Fibroblast of skin of right biceps (primary cell): ENCODE measurements around the gene LCTL.

Source experiments
- DNase-seq: peaks from one replicate; pipeline ENCODE4 v3.0.0-alpha.2; 2013

The LCTL gene, protein sequence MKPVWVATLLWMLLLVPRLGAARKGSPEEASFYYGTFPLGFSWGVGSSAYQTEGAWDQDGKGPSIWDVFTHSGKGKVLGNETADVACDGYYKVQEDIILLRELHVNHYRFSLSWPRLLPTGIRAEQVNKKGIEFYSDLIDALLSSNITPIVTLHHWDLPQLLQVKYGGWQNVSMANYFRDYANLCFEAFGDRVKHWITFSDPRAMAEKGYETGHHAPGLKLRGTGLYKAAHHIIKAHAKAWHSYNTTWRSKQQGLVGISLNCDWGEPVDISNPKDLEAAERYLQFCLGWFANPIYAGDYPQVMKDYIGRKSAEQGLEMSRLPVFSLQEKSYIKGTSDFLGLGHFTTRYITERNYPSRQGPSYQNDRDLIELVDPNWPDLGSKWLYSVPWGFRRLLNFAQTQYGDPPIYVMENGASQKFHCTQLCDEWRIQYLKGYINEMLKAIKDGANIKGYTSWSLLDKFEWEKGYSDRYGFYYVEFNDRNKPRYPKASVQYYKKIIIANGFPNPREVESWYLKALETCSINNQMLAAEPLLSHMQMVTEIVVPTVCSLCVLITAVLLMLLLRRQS

DNA sequence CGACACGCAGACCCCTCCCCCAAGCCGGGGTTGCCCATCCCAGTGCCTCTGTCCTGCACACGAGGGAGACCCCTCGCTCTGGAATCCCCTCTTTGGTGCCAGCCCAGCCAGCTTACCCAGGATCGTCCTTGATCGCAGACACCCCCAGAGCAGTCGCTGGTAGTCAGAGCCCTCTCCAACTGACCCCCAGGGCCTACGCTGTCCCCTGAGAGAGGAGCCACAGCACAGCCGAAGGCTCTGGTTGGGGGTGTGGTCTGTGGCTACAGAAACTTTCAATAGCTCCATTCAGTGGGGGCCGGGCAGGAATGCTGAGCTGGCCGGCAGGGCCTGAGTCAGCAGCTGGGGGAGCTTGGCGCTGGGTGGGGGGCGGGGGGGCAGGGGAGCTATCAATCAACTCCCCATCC is at the start of gene LCTL:
TSS of gene LCTL (minus strand) at position 258 of the 404 bp plus-strand sequence. CDS start 633 bp downstream, outside the sequence.
- DNase-seq: peak; percentile 90

DNA sequence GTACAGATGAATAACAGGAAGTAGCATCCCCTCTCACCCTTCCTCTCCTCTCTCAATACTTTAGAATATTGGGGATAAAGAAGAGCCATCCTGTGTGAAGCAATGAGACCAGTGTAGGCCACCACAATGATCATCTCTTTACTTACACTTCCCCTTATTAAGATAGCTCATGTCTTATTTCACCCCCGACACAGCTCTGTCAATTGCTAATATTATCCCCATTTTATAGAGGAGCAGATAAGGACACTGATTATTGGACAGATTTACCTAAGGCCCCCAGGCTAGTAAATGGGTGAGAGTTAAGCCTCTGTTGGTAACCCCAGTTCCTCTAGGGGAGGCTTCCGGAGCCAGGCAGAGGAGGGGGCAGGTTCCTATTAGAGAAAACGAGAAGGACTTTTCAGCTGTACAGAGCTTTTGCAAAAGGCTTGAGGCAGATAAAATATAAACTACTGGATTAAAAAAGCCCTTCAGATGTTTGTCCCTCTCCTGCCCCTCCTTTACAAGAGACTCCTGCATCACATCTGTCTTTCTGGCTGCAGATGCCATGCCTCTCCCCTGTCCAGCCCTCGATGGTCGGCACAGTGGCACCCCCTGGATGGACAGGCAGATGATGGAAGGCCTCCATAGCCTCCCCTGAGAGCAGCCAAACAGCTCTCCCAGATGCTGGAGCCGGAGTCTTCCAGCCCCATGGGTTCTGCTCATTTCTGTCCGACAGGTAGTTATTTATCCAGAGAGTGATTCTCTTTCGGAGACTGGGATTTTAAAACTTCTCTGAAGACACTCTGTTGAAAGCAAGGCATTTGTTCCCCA is 49.4 kb upstream of the LCTL start:
- no peak for DNase-seq

DNA sequence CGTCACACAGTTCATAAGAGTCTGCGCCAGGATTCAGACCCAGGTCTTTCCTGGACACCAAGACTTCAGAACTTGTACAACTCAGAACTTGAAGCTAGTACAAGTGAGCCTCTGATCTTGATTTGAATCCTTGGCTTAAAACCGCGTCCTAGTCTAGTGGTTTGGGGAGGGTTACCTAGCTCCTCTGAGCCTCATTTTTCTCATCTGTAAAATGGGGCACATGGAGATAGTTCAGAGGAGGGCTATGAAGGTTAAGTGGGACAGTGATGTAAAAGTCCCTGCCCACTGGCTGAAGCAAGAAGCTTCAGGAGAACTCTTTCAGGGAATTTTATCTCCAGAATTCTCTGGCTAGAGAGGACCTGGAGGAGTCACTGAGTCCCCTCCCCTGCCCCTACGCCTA is 48.7 kb upstream of the LCTL start:
- no peak for DNase-seq

DNA sequence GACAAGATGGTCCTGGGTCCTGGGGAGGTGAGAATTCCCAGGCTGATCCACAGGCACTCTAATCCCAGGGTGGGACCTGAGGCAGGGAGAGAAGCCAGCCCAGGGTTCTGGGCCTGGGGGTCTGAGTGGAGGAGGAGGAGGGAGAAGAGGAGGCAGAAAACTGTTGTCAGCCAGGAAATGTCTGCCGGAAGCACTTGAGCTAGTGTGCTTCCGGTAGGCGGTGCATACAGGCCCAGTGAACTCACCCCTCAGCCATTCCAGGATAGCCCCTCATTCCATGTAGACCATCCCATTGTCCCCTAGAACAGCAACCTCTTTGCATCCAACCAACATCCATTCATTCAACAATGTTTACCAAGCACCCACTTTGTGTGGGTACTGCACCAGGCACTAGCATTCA is 47.9 kb upstream of the LCTL start:
- DNase-seq: no peak

DNA sequence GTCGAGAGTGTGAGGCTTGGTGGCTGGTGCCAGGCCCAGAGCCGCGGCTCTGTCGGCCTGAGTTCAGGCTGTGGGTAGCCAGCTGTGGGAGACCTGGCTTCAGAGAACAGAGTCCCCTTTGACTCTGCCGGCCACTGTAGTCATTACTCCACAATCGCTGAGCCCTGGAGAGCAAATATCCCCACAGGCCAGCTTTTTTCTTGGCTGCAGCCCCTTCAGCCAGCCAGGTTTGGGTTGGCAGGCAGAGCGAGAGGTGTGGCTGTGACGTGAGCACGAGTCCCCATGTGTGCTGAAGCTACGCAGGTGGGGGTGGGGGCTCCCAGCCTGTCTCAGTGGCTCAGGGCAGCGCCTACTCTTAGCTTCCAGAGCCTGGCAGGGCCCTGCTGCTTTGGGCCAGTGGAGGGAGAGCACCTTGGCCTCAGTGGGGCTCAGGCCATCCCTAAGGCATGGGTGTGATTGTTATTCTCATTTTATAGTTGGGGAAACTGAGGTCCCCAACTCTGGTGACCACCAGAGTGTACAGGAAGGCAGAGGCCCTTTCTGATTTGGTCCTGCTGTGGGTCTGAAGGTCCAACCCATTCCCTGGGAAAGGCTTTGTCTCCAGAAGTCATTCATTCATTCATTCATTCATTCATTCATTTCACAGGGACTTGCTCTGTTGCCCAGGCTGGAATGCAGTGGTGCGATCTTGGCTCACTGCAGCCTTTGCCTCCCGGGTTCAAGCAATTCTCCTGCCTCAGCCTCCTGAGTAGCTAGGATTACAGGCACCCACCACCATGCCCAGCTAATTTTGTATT is 45.7 kb upstream of the LCTL start:
- no peak for DNase-seq

DNA sequence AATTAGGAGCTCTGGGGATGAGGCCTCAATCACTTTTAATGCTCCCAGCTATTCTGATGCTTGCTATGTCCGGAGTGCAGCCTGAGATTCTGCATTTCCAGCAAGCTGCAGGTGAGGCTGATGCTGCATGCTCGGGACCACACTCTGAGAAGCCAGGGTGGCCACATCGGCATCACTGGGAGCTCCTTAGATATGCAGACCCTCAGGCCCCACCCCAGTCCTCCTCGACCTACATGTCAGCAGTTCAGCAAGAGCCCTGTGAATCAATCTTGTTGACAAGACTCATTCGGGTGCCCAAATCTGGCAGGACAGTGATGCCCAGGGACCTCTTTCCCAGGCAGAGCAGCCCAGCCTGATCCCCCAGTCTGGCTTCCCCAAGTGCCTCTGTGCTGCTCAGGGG is 44.1 kb upstream of the LCTL start:
- DNase-seq: no peak

DNA sequence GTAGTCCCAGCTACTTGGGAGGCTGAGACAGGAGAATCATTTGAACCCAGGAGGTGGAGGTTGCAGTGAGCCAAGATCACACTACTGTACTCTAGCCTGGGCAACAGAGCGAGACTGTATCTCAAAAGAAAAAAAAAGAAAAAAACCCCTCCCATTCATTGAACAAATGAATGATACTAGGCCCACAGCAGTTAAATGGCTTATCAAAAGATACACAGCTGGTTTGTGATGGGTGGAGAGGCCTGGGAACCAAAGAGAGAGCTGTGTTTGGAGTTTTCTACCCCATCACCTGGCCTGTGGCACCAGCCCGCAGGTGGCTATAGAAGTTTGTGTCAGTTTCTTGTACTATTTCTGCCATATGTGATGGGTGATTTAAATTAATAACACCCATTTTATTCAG is 43.1 kb upstream of the LCTL start:
- no peak for DNase-seq

DNA sequence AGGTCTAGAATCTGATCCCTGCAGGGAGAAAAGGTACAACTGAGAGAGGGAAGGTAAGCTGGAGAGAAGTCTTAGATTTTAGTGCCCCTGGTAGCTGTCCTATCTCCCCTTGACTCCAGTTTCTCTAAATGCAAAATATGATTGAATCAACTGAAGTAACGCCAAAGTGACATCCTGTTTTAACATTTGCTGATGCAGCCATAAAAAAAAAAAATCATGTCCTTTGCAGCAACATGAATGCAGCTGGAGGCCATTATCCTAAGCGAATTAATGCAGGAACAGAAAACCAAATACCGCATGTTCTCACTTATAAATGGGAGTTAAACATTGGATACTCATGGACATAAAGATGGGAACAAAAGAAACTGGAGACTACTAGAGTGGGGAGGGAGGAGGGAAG is 42.4 kb upstream of the LCTL start:
- DNase-seq: no peak

DNA sequence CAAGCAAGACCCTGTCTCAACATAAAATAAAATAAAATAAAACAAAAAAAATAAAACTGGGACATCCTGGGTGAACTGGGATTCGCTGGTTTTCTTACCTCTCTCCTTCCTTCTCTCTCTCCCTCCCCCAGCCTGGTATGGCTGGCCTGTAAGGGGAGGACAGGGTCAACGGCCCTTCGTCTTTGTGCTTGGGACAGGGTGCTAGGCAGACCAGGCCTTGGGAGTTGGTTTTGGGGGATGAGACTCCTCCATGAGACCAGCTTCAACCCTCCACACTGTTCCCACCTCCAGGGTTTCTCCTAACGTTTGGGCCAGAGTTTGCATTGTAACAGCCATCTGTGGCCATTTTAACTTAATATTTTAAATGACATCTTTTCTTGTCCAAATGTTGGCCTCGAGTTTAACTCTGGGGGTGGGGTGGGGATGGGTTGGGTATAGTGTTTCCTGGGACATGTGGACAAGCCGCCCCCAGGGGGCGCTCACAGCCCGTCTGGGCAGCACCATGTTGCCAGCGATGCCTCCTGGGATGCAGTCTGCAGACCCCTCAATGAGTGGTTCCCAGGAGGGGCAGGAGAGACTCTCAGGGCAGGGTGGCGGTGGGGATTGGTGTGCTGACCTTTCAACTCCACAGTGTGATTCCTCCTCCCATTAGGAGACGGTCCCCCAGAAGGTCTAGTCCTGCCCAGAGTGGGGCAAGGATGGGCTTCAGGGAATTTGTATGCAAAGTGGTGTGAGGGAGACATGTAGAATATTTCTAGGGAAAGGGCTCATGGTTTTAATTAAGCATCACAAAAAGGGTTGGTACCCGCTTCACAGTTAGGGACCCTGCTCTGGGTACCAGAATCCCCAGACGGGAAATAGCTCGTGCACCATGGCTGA is 37.7 kb upstream of the LCTL start:
- peak; percentile 62 for DNase-seq

DNA sequence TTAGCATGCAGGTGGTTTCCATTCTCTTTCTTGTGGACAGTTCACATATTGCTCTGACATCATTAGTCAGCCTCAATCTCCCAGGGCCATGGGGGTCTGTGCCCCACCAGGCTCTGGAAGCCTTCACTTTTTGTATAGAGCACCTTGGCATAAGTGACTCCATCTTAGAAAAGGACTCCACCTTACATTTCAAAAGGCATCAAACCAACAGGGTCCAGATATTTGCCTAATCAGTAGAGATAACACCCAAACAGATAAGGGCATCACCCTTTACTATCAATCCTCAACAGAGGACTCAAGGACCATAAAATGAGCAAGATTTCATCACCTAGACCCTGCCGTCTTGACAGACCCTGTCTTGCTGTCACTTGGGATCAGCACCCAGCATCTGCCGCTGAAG is 35.7 kb upstream of the LCTL start:
- DNase-seq: no peak

DNA sequence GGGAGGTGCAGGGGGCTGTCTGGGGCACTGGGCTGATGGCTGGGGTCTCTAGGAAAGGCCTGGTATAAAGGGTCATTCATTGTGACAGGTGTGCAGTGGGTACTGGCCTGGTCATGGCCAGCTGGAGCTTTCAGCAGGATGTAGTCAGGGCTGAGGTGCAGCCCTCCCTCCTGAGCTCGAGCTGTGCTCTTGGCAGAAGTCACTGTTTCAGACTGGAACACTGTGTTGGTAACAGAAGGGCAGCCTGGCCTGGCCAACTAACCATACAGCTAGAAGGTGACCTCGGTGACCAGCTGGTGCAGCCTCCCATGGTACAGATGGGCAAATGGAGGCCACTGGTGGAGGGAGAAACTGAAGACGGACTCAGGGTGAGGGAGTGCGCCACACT is 34.4 kb upstream of the LCTL start:
- DNase-seq: no peak

DNA sequence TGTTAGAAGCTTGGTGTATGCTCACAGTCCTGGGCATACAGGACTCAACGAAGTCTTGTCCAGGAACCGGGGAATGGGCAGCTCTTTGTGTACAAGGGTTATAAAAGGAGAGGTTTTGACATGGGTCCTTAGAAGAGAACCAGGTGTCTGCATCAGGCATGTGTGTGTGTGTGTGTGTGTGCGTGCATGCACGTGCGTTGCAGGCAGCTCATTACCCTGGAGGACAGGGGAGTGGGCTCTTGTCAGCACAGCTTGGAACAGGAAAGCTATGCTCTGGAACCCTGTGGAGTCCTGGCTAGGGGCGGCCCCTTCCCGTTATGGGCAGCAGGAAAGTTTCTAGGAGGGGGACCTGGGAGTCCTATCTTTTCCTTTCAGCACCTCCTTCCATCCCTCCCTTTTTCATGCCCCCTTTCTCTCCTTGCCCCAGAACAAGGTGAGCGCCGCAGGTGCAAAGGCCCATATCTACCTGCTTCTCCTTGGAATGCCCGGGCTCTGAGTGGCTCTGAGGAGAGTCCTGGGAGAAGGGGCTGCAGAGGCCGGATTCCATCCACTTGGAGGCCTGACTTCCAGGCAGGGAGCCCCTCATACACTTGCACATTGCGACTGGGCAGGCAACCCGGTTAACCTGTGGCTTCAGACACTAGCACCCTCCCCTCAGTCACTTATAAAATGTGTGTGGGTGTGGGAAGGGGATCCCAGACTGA is 33.9 kb upstream of the LCTL start:
- no peak for DNase-seq

DNA sequence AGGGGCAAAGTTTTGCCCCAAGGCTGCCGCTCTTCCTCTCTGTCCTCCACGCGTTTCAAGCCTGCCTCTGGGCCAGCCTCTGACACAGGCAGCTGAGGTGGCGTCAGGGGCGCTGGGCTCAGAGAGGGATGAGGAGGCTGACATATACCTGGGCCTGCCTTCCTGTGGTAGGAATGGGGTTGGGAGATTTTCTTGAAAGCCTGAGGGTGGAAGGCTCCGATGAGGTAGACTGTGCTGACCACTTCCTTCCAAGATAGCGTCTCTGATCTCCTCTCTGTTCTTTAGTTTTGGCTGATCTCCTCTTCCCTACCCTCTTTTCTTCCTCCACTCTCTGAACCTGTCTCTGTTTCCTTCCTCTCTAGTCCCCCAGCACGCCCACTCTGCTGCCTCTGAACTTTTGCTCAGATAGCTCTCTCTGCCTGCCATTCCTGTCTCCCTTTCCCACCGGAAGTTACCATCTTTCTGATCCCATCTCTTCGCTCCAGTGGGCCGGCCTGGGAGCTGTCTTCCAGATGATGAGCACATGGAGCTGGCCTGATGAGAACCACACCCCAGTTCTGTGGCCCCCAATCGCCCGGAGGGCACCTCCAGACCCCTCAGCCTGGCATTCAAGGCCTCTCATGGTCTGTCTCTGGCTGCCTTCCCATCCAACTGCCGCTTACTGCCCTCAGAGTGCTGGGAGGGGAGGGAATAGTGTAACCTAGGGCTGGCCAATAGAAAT is 32.5 kb upstream of the LCTL start:
- DNase-seq: no peak

DNA sequence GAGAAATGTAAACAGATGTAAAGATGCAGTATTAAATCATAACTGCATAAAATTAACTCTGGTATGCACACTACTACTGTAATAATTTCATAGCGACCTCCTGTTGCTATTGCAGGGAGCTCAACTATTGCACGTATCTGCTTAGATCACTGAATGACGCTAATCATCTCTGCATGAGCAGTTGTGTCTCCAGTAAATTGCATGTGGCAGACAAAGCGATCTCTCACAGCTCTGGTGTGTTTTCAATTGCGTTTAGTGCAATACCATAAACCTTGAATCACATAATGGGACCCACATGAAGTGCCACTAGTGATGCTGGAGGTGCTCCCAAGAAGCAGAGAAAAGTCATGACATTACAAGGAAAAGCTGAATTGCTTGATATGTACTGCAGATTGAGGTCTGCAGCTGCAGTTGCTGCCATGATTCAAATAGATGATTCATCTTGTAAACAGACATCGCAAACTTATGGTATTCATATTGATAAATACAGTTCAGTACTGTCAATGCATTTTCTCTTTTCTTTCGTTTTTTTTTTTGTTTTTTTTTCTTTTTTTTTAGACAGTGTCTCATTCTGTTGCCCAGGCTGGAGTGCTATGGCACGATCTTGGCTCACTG is 30.2 kb upstream of the LCTL start:
- peak; percentile 82 for DNase-seq

DNA sequence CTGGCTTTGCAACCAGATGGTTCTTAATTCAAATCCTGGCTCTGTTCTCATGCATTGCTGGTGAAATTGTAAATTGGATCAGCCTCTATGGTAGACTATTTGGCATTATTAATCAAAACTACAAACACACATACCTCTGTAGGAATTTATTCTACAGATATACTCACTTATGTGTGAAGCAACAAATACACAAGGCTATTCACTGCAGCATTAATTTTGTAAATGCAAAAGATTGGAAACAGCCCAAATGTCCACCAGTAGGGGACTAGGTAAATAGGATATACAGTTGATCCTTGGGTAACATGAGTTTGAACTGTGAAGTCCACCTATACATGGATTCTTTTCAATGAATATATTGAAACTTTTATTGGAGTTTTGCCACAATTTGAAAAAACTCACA is 29.5 kb upstream of the LCTL start:
- DNase-seq: no peak

DNA sequence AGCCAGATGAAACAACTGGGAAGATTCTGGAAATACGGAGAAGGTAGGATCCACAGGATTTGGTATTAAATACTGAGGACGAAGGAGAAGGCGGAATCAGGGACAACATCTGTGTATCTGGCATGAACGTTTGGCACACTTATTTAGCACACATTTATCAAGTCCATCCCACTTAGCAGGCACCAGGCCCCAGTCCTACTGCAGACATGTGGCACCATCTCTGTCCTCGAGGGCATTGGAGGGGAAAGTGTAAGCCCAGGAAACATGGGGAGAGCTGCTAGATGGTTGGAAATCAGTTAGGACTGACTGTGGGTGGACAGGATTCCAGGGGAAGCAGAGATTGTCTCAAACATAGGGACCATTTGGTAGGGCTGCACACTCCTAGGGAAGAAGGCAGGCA is 29.0 kb upstream of the LCTL start:
- no peak for DNase-seq

DNA sequence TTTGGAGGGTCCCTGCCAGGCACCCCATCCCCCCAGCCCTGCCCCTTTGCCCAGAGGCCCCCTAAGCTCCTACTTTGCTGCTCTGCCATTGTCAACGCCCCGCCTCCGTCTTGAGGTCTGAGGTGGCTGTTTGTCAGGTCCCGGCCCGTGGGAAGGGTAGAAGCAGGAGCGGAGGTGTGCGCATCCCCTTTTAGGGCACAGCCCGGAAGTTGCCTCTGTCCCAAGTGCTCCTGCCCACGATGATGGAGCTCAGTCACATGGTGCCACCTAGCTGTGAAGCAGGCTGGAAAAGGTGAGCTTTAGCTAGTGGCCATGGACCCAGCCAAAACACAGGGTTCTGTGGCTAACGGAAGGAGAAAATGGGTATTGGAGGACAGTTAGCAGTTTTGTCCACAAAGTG is 28.5 kb upstream of the LCTL start:
- no peak for DNase-seq

DNA sequence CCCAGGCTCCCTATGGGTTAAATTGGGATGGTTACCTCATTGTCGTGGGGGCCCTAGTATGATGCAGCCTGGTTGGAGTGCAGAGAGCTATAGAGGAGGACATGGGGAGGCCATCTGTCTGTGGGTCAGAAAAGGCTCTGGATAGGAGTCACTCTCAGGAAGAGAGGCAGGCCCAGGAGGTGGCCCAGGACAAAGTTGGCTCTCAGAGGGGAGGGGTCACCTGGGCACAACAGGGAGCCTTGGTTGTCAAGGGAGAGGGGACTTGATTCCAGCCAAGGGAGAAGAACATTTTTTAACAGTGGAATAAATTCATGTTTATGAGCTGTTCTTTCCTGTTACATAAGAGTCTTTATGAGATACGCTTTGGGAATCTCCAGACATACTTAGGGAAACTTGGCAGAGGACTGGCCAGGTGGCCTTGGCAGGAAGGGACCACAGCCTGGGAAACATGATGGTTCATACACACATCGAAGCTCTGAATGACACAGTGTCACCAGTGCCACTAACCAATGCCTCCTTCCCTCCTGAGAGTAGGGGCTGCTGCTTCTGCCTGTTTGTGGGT is 27.5 kb upstream of the LCTL start:
- DNase-seq: peak; percentile 19

DNA sequence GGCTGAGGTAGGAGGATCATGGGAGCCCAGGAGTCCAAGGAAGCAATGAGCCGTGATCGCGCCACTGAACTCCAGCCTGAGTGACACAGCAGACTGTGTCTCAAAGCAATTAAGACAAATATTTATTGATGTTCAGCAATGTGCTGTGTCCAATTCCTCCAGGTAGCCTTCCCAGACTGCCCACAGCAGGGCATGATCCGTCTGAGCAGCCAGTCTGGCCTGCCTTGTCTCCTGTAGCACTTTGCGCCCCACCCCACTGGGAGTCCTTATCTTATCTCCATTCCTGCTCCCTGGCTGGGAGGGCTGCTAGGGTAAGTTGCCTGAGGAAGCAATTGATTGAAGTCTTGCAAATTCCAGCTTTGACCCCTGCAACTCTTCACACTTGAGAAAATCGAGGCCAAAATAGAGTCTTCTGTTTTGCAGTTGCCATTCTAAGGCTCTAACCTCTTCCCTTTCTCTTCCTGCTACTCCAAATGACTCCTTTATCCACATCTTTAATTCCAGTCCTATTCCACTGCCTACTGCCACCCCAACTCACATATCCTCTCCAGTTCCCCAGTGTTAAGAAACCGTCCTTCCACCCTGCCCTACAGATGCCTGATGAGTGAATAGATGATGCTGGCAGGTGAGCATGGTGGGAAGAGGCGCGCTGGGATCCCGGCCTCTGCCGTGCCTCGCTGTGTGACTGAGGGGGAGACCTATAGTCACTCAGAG is 26.9 kb upstream of the LCTL start:
- DNase-seq: no peak
